Mucosa of gallbladder (tissue), 1 donor: Measurements from ENCODE around the gene SMG9. TPM values are rescaled to one million over a fixed set of nuclear protein-coding genes. Genes with fewer than 3 reads are reported as not detected.

Source experiments
- DNase-seq: peaks from one replicate; pipeline ENCODE4 v3.0.0-alpha.2; 2020; ENCODE audit warnings: low spot score
- total RNA-seq: library from RNA; stranded (reverse); gene quantifications from one replicate; pipeline ENCODE4 v1.2.1, GENCODE V29; 2021
- donor health status: DM: no; HTN: no; CAD: no.

SMG9 gene
- total RNA-seq: 71.4 TPM

- peak; percentile 98 for DNase-seq
These were observed at the start of gene SMG9 for GRCh38 chr19:43754503-43755255. SMG9 (minus strand) TSS chr19:43754962; CDS start chr19:43750741, 4,221 bp downstream.

- DNase-seq: no peak
These were observed 49.7 kb upstream of the SMG9 start for GRCh38 chr19:43804432-43804831.

DNA sequence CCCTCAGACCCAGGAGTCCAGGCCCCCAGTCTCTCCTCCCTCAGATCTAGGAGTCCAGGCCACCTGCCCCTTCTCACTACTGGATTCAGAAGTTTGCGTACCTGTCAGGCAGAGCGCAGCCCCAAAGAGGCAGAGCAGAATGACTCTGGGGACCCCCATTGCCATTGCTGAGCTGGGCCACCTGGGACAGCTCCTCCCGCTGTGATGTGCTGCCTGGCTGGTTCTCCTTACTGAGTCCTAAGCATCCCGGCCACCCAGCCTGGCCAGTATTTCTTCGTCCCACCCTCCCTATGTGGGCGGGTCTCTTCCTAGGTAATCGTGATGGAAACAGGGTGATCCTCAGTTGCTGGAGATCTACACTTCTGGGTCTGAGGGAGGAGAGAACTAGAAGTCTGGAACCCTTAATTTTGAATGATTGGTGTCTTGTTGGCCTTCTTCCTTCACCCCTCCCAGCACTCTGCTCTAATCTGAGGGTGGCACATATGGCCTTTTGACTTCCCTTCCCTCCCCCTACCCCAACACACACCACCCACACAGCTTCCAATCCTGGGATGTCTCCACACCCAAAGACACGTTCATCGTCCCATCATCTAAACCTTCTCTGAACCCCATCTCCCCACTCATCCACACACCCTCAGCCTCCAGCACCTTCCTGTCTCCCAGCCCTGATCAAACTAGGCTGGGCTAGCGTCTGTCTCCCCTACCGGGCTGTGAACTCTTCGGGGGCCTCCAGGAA lies 47.6 kb upstream of the SMG9 start, which contains the start of gene LYPD5:
TSS of gene LYPD5 (minus strand) at position 232 of the 736 bp plus-strand sequence. CDS start at position 165, 67 bp downstream.
- DNase-seq: no peak

- no peak for DNase-seq
These were observed 44.9 kb upstream of the SMG9 start for GRCh38 chr19:43799502-43800142.

DNA sequence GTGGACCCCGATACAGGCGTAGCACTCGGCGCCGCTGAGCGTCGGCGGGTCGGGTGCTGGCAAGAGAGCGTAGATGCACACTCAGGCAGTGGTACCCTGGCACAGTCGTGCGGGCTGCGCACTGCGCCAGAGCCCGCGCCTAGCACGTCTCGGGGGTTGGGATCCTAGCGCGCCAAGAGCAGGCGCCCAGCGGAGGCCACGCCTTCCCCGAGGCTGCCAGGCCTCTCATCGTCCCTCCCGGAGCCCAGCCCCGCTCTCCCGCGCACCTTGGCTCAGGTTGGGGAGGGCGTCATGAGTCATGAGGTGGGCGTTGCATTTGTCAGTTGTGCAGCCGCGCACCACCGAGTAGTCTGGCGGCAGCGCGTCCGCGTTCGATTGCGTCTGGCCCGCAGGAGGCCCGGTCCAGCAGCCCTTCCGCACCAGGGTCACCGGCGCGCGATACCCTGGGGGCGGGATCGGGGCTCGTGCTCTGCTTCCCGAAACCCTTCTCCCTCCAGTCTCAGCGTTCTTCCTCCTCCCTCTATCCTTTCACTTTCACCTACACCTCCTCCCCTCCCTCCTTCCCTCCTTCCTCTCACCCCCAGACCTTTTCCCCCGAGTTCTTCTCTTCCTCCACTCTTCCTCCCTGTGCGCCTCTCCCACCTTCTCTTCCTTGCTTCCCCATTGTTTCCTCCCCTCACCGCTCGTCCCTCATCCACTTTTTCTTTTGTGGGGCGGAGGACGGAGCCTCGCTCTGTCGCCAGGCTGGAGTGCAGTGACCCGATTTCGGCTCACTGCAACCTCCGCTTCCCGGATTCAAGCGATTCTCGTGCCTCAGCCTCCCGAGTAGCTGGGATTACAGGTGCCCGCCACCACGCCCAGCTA lies 44.0 kb upstream of the SMG9 start:
- peak; percentile 70 for DNase-seq

GRCh38 chr19:43798026-43798545 lies 43.3 kb upstream of the SMG9 start:
- DNase-seq: no peak

- no peak for DNase-seq
These were observed 42.8 kb upstream of the SMG9 start for GRCh38 chr19:43797556-43797955.

- no peak for DNase-seq
These were observed 42.4 kb upstream of the SMG9 start for GRCh38 chr19:43797118-43797517.

GRCh38 chr19:43790587-43790986 lies 35.8 kb upstream of the SMG9 start:
- no peak for DNase-seq

GRCh38 chr19:43789029-43789428 lies 34.3 kb upstream of the SMG9 start:
- no peak for DNase-seq

DNA sequence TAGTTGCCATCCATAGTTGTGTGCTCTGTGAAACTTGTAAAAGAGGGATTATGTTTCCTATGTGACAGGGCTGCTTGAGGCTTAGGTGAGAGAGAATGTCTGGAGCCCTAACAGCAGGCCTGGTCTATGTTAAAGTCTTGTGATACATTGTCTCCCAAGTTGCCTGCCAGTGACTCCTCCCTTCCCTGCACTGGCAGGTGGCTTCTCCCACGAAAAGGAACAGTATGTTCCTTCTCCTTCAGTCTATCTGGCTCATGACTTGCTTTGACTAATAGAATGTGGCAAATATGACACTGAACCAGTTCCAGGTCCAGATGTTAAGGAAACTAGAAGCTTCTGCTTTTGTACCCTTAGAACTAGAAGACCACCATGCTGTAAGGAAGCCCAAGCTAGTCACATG lies 31.9 kb upstream of the SMG9 start:
- DNase-seq: no peak

GRCh38 chr19:43784981-43785808 lies 30.4 kb upstream of the SMG9 start:
- DNase-seq: peak; percentile 58

DNA sequence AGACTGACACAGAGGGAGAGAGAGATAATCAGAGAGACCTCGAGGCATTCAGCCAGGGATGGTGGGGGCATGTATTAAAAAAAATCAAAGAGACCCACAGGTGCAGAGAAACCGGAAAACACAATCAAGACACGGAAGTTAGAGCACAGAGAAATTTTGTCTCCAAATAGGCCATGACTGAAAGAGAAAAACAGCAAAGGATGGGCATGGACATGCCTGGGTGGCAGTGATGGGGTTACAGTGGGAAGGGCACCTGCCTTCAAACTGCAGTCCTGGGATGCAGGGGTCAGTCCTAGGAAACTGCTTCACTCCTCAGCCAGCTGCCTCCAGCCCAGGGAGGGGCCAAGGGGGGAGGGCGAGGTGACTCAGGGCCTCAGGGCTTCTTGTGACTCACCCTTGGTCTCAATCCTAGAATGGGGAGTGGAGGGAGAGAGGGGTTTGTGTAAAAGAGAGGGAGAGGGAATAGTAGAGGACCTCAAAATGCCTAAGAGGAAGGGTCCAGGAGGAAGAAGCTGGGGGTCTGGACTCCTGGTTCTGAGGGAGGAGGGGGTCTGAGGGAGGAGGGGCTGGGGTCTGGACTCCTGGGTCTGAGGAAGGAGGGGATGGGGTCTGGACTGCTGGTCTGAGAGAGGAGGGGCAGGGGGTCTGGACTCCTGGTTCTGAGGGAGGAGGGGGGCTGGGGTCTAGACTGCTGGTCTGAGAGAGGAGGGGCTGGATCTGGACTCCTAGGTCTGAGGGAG lies 29.6 kb upstream of the SMG9 start:
- DNase-seq: no peak

DNA sequence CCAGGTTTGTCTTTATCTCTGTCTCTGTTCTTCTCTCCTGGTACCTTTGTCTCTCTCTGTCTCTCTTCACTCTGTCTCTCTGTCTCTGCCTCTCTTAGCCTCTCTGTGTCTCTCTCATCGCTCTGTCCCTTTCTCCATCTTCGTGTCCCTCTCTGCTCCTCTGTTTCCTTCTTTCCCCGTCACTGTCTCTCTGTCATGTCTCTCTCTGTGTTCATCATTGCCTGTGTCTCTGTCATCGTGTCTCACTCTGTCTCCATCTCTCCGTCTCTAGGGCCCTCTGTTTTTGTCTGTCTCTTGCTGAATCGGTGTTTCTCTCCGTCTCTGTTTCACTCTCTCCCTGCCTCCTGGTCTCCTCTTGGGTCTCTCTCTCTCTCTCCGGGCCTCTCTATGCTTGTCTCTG lies 28.9 kb upstream of the SMG9 start:
- DNase-seq: no peak

GRCh38 chr19:43782689-43783231 lies 28.0 kb upstream of the SMG9 start:
- no peak for DNase-seq

DNA sequence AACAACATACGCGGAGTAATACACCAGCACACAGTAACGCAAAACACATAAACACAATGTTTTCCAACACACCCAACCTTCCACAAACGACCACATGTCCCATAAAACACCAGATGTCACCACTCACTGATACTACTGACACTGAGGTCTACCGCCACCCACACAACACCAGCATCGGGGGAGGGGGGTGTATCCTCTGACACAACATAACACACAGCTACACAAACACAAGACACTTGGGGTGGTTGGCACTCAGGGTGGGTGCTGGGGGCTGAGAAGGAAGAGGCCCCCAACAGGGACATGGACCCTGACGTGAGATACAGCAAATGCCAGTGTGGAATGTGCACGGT lies 27.5 kb upstream of the SMG9 start:
- no peak for DNase-seq

DNA sequence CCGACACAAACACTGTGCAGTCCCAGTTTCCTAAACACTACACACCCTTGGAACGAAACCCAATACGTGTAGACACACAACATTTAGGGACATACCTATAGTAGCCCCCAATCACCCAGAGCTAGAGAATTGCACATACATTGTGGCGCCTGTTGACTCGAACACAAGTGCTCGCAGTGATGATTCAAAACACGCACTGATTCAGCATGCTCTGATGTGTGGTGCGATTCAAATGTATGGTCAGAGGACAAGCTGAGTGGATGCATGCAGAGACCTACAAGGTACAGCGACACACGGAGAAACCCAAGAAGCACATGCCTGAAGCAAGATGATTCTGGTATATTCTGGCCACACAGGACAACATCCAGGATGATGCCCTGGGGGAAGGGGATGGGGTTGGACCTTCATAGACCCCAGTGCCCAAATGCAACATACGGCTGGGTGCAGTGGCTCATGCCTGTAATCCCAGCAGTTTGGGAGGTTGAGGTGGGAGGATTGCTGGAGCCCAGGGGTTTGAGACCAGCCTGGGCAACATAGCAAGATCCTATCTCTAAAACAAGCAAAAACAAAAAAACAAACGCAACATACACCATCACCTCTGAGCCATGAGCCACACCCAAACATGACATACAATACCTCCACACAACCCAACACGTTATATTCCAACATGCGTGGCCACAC lies 27.0 kb upstream of the SMG9 start:
- DNase-seq: no peak

- DNase-seq: no peak
These were observed 26.2 kb upstream of the SMG9 start, which contains the start of gene KCNN4 for GRCh38 chr19:43780706-43781525. KCNN4 (minus strand) TSS chr19:43780973; CDS start chr19:43780861, 112 bp downstream.
